Neural crest cell (in vitro differentiated cells): Measurements from ENCODE around the gene MANSC4. TPM values are rescaled to one million over a fixed set of nuclear protein-coding genes. Genes with fewer than 3 reads are reported as not detected.

Experiments used
- DNase-seq: peaks from one replicate; pipeline ENCODE4 v3.0.0; 2021; ENCODE audit warnings: low read depth, mixed read lengths, low spot score
- H3K27ac Mint-ChIP-seq: one replicate; pipeline ENCODE4 v1.8.0; 2021; ENCODE audit warnings: mild to moderate bottlenecking, mixed read lengths; ENCODE audit not compliant: unreplicated experiment
- H3K27me3 Mint-ChIP-seq: 2 replicates; pipeline ENCODE4 v1.8.0; 2021; ENCODE audit warnings: low read depth, mild to moderate bottlenecking, mixed read lengths
- H3K36me3 Mint-ChIP-seq: 2 replicates; pipeline ENCODE4 v1.8.0; 2021; ENCODE audit warnings: low read depth, mild to moderate bottlenecking, mixed read lengths
- H3K4me1 Mint-ChIP-seq: 2 replicates; pipeline ENCODE4 v1.8.0; 2021; ENCODE audit warnings: mixed read lengths
- H3K4me3 Mint-ChIP-seq: one replicate; pipeline ENCODE4 v1.8.0; 2021; ENCODE audit warnings: mild to moderate bottlenecking, mixed read lengths
- H3K9me3 Mint-ChIP-seq: 2 replicates; pipeline ENCODE4 v1.8.0; 2021; ENCODE audit warnings: mixed read lengths
- CTCF ChIP-seq: fragments of 200-600 bp; sonication (generic); conservative IDR thresholded peaks from 2 replicates; pipeline ENCODE4 v1.5.0; 2021; ENCODE audit warnings: antibody characterized with exemption, mild to moderate bottlenecking
- total RNA-seq: library from RNA; stranded (reverse); gene quantifications from 2 replicates; pipeline ENCODE4 v1.2.1, GENCODE V29; 2021

MANSC4 gene
- total RNA-seq, 1 donor from 2014 or later, result not detected

GRCh38 chr12:27769142-27769673 is 10.8 kb downstream of the MANSC4 start:
- no peaks in the 10 kb centered on the region for H3K36me3 Mint-ChIP-seq
- no peak overlapping the region for H3K4me3 Mint-ChIP-seq
- no peak for TF ChIP-seq CTCF
- no peaks in the 10 kb centered on the region for H3K4me1 Mint-ChIP-seq
- H3K9me3 Mint-ChIP-seq, result no peaks in the 10 kb centered on the region
- no peak overlapping the region for H3K27ac Mint-ChIP-seq
- DNase-seq, result no peak
- H3K27me3 Mint-ChIP-seq, result no peaks in the 10 kb centered on the region

GRCh38 chr12:27766587-27766986 is 13.4 kb downstream of the MANSC4 start:
- DNase-seq, result no peak
- Mint-ChIP-seq H3K36me3 (no peaks in the 10 kb centered on the region), H3K4me3 (no peak overlapping the region), H3K27ac (no peak overlapping the region), H3K27me3 (no peaks in the 10 kb centered on the region), H3K4me1 (no peaks in the 10 kb centered on the region), H3K9me3 (no peaks in the 10 kb centered on the region)
- no peak for TF ChIP-seq CTCF

GRCh38 chr12:27762757-27763156 is 17.3 kb downstream of the MANSC4 start:
- DNase-seq, result no peak
- Mint-ChIP-seq H3K4me3 (no peak overlapping the region), H3K27ac (no peak overlapping the region), H3K9me3 (no peaks in the 10 kb centered on the region), H3K4me1 (no peaks in the 10 kb centered on the region), H3K36me3 (no peaks in the 10 kb centered on the region), H3K27me3 (no peaks in the 10 kb centered on the region)
- no peak for TF ChIP-seq CTCF

GRCh38 chr12:27756670-27757195 is 23.3 kb downstream of the MANSC4 start:
- H3K4me3 Mint-ChIP-seq, result no peak overlapping the region
- no peaks in the 10 kb centered on the region for H3K27me3 Mint-ChIP-seq
- no peaks in the 10 kb centered on the region for H3K4me1 Mint-ChIP-seq
- peaks cover 10% of the 10 kb centered on the region for H3K36me3 Mint-ChIP-seq
- DNase-seq, result no peak
- no peak for TF ChIP-seq CTCF
- H3K9me3 Mint-ChIP-seq, result no peaks in the 10 kb centered on the region
- no peak overlapping the region for H3K27ac Mint-ChIP-seq

GRCh38 chr12:27754795-27755194 is 25.2 kb downstream of the MANSC4 start:
- Mint-ChIP-seq H3K27me3 (no peaks in the 10 kb centered on the region), H3K4me1 (no peaks in the 10 kb centered on the region), H3K9me3 (no peaks in the 10 kb centered on the region), H3K36me3 (peaks cover 10% of the 10 kb centered on the region), H3K4me3 (no peak overlapping the region), H3K27ac (no peak overlapping the region)
- no peak for DNase-seq
- TF ChIP-seq CTCF, result no peak
